Endodermal cell (in vitro differentiated cells): ENCODE results near the gene THNSL1. TPM values are rescaled to one million over a fixed set of nuclear protein-coding genes. Genes with fewer than 3 reads are reported as not detected.

Experiments used
- DNase-seq: peaks from one replicate; pipeline ENCODE4 v3.0.0-alpha.2; 2017
- H3K27ac ChIP-seq: 2 replicates; pipeline ENCODE4 v1.5.1; 2013; ENCODE audit warnings: mild to moderate bottlenecking, low read depth, low read length, moderate library complexity
- H3K27me3 ChIP-seq: 2 replicates; pipeline ENCODE4 v1.6.1; 2013; ENCODE audit warnings: mild to moderate bottlenecking, low read length, moderate library complexity; ENCODE audit not compliant: insufficient read depth, control insufficient read depth, poor library complexity, severe bottlenecking
- H3K36me3 ChIP-seq: 2 replicates; pipeline ENCODE4 v1.7.0; 2013; ENCODE audit warnings: mild to moderate bottlenecking, low read length, moderate library complexity; ENCODE audit not compliant: control insufficient read depth, insufficient read depth
- H3K4me1 ChIP-seq: one replicate; pipeline ENCODE4 v1.7.0; 2013; ENCODE audit warnings: low read length; ENCODE audit not compliant: control insufficient read depth, insufficient read depth
- H3K4me3 ChIP-seq: 2 replicates; pipeline ENCODE4 v1.5.1; 2013; ENCODE audit warnings: mild to moderate bottlenecking, low read length, moderate library complexity
- H3K9ac ChIP-seq: 2 replicates; pipeline ENCODE4 v1.6.1; 2013; ENCODE audit warnings: mild to moderate bottlenecking, low read length, moderate library complexity; ENCODE audit not compliant: poor library complexity, severe bottlenecking; ENCODE audit errors: extremely low read depth
- H3K9me3 ChIP-seq: 2 replicates; pipeline ENCODE4 v1.6.1; 2013; ENCODE audit warnings: mild to moderate bottlenecking, low read length, moderate library complexity; ENCODE audit not compliant: control insufficient read depth
- H3K27ac Mint-ChIP-seq: 2 replicates; pipeline ENCODE4 v1.8.0; 2020; ENCODE audit warnings: mixed read lengths
- H3K27me3 Mint-ChIP-seq: 2 replicates; pipeline ENCODE4 v1.8.0; 2021; ENCODE audit warnings: mild to moderate bottlenecking, mixed read lengths; ENCODE audit not compliant: insufficient read depth
- H3K36me3 Mint-ChIP-seq: 2 replicates; pipeline ENCODE4 v1.8.0; 2020; ENCODE audit warnings: low read depth, mixed read lengths
- H3K4me1 Mint-ChIP-seq: 2 replicates; pipeline ENCODE4 v1.8.0; 2020; ENCODE audit warnings: mixed read lengths
- H3K4me3 Mint-ChIP-seq: 2 replicates; pipeline ENCODE4 v1.8.0; 2020; ENCODE audit warnings: mild to moderate bottlenecking, moderate library complexity, mixed read lengths
- H3K9me3 Mint-ChIP-seq: 2 replicates; pipeline ENCODE4 v1.8.0; 2020; ENCODE audit warnings: mild to moderate bottlenecking, mixed read lengths
- WGBS, 2 experiments: methylation state at CpG; one replicate each; pipeline versions ENCODE4 v1.1.5 to v1.1.7; 2013; ENCODE audit warnings: missing lambda C conversion rate in 2 of 2, mixed read lengths in 1 of 2; ENCODE audit not compliant: insufficient coverage in 1 of 2, insufficient read length in 1 of 2; 5-methylcytosine and 5-hydroxymethylcytosine counted together
- total RNA-seq, 2 donors: library from RNA; stranded (reverse); fragmentation: NEBNext Ultra II Directional in 1 of 2; extraction: Animal tissue kit (Norgen Biotek cat#: 25700) in 1 of 2; gene quantifications; 2 replicates in 1 of 2; 3 replicates in 1 of 2; pipeline ENCODE4 v1.2.1, GENCODE V29; 2021
- TF ChIP-seq, protein P1 (sequence below): fragments of 200-600 bp; sonication (generic); conservative IDR thresholded peaks from 2 replicates; pipeline ENCODE4 v1.5.0; 2021; ENCODE audit warnings: antibody characterized with exemption, mild to moderate bottlenecking

The THNSL1 gene
- total RNA-seq, 2 donors from 2014 or later, result 7.2 to 8.7 TPM

DNA sequence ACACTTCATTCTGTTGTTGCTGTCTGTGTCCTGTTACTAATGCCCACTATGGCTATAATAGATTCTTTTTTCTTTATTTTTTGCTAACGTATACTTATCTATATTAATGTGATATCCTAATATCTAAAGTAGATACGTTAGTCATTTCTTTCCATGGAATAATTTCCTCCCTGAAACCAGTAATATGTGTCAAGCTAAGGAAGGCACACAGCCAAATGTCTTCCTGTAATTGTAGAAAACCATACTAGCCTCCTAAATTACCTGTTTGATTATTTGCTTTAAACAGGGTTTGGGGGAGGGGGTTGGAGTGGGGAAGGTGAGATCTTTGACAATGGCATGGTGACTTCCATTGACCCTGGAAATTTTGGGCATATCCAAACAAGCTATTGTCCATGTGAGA is 56.4 kb downstream of the THNSL1 start:
- DNase-seq, result no peak
- peaks cover 41% of the 10 kb centered on the region for H3K27me3 ChIP-seq
- H3K4me1 ChIP-seq, result peaks cover 2% of the 10 kb centered on the region
- 100% methylated on average over 1 of the region's 2 CpGs; no CpG with 5 or more reads in 1 of the 2 experiments for WGBS, 2 experiments
- TF ChIP-seq, protein P1, sequence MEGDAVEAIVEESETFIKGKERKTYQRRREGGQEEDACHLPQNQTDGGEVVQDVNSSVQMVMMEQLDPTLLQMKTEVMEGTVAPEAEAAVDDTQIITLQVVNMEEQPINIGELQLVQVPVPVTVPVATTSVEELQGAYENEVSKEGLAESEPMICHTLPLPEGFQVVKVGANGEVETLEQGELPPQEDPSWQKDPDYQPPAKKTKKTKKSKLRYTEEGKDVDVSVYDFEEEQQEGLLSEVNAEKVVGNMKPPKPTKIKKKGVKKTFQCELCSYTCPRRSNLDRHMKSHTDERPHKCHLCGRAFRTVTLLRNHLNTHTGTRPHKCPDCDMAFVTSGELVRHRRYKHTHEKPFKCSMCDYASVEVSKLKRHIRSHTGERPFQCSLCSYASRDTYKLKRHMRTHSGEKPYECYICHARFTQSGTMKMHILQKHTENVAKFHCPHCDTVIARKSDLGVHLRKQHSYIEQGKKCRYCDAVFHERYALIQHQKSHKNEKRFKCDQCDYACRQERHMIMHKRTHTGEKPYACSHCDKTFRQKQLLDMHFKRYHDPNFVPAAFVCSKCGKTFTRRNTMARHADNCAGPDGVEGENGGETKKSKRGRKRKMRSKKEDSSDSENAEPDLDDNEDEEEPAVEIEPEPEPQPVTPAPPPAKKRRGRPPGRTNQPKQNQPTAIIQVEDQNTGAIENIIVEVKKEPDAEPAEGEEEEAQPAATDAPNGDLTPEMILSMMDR, result no peak
- no peaks in the 10 kb centered on the region for H3K9me3 ChIP-seq
- Mint-ChIP-seq H3K4me3 (no peak overlapping the region), H3K36me3 (no peaks in the 10 kb centered on the region), H3K4me1 (peaks cover 15% of the 10 kb centered on the region), H3K9me3 (no peaks in the 10 kb centered on the region), H3K27ac (no peak overlapping the region), H3K27me3 (peaks cover 67% of the 10 kb centered on the region)
- H3K4me3 ChIP-seq, result no peak overlapping the region
- H3K36me3 ChIP-seq, result no peaks in the 10 kb centered on the region
- H3K9ac ChIP-seq, result no peak overlapping the region
- no peak overlapping the region for H3K27ac ChIP-seq

GRCh38 chr10:25075825-25076224 is 59.4 kb downstream of the THNSL1 start:
- H3K9me3 Mint-ChIP-seq, result no peaks in the 10 kb centered on the region
- DNase-seq, result no peak
- WGBS, 2 experiments, result 67 to 89% methylated on average over 2 to 4 of the region's 4 CpGs
- H3K4me1 Mint-ChIP-seq, result peaks cover 8% of the 10 kb centered on the region
- Histone ChIP-seq H3K27ac (no peak overlapping the region), H3K27me3 (peaks cover 69% of the 10 kb centered on the region), H3K9me3 (no peaks in the 10 kb centered on the region), H3K4me3 (no peak overlapping the region), H3K36me3 (no peaks in the 10 kb centered on the region), H3K4me1 (no peaks in the 10 kb centered on the region), H3K9ac (no peak overlapping the region)
- peaks cover 65% of the 10 kb centered on the region for H3K27me3 Mint-ChIP-seq
- TF ChIP-seq, protein P1, result no peak
- no peaks in the 10 kb centered on the region for H3K36me3 Mint-ChIP-seq
- no peak overlapping the region for H3K4me3 Mint-ChIP-seq
- H3K27ac Mint-ChIP-seq, result no peak overlapping the region

Other genes starting within 250 kb of the THNSL1 start
- 10 to 100 TPM; 14.5 to 18.3 TPM for gene PRTFDC1, start 64.0 kb upstream of the THNSL1 start, total RNA-seq
- gene ENKUR, start 454 bp upstream of the THNSL1 start, total RNA-seq, result not detected
- gene GPR158, start 158.4 kb downstream of the THNSL1 start, total RNA-seq, result under 1 TPM; 0.09 to 0.29 TPM